Fibroblast of the aortic adventitia (primary cell): Measurements from ENCODE around the gene SRCAP. TPM values are rescaled to one million over a fixed set of nuclear protein-coding genes. Genes with fewer than 3 reads are reported as not detected.

Experiments
- DNase-seq: peaks from one replicate; pipeline ENCODE4 v3.0.0-alpha.2; 2010; ENCODE audit warnings: low read depth
- H3K4me3 ChIP-seq: 2 replicates; pipeline ENCODE4 v1.5.1; 2011; ENCODE audit warnings: low read depth, mild to moderate bottlenecking, control low read depth, low read length, moderate library complexity
- total RNA-seq: library from RNA; depleted of rRNA; stranded (reverse); fragments of >200 nt; gene quantifications from 2 replicates; pipeline ENCODE4 v1.2.3, GENCODE V29; 2012; ENCODE audit warnings: low replicate concordance
- TF ChIP-seq, protein P1 (sequence below): IDR thresholded peaks from 2 replicates; pipeline ENCODE4 v1.5.1; 2011; ENCODE audit warnings: mild to moderate bottlenecking, low read length, control low read depth, inconsistent platforms; ENCODE audit not compliant: insufficient read depth

The SRCAP gene
- total RNA-seq, 1 donor: 21.9 TPM

DNA sequence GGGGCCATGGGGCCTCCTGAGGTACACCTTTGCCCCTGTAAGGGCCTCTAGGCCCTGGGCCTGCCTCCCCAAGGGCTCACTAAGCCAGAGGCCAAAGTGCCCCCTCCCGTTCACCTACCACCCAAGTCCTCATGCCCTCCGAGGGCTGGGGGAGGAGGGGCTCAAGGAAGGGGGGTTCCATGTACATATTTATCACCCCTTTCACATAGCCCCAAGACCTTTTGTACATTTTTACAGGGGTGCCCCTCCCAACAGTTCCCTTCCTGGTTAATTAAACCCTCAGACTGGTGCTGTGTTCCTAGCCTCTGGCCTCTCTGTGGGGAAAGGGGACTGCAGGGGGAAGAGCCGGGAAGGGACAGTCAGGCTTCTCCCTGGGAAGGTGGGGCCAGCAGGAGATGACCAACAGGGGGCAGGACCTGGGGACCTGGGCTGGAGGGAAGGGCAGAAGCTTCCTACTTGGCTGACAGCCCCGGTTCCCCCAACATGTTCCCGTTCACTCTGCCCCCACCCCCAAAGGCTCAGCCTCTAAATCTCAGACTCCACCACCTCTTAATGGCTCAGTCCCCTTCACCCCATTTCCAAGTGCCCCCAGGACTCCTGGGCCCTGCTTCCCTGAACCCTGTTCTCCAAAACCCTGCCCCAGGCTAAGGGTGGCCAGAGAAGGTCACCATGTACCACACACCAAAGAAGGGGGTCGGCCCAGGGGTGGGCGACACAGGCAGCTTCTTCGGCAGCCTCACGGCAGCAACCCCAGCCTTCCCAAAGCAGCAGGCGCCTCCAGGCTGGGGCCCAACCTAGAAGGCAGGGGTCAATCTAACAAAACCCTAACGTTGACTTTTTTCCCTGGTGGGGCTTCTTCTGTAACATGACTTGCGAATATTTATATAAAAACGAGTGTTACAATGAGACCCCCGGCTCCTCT, 28.8 kb upstream of the SRCAP start:
- no peak for DNase-seq
- TF ChIP-seq, protein P1, sequence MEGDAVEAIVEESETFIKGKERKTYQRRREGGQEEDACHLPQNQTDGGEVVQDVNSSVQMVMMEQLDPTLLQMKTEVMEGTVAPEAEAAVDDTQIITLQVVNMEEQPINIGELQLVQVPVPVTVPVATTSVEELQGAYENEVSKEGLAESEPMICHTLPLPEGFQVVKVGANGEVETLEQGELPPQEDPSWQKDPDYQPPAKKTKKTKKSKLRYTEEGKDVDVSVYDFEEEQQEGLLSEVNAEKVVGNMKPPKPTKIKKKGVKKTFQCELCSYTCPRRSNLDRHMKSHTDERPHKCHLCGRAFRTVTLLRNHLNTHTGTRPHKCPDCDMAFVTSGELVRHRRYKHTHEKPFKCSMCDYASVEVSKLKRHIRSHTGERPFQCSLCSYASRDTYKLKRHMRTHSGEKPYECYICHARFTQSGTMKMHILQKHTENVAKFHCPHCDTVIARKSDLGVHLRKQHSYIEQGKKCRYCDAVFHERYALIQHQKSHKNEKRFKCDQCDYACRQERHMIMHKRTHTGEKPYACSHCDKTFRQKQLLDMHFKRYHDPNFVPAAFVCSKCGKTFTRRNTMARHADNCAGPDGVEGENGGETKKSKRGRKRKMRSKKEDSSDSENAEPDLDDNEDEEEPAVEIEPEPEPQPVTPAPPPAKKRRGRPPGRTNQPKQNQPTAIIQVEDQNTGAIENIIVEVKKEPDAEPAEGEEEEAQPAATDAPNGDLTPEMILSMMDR: no peak

GRCh38 chr16:30675143-30675542, 23.8 kb upstream of the SRCAP start:
- H3K4me3 ChIP-seq: no peak overlapping the region
- TF ChIP-seq, protein P1: no peak
- no peak for DNase-seq

More for the DNA sequence above, 28.8 kb upstream of the SRCAP start:
- H3K4me3 ChIP-seq: no peak overlapping the region

DNA sequence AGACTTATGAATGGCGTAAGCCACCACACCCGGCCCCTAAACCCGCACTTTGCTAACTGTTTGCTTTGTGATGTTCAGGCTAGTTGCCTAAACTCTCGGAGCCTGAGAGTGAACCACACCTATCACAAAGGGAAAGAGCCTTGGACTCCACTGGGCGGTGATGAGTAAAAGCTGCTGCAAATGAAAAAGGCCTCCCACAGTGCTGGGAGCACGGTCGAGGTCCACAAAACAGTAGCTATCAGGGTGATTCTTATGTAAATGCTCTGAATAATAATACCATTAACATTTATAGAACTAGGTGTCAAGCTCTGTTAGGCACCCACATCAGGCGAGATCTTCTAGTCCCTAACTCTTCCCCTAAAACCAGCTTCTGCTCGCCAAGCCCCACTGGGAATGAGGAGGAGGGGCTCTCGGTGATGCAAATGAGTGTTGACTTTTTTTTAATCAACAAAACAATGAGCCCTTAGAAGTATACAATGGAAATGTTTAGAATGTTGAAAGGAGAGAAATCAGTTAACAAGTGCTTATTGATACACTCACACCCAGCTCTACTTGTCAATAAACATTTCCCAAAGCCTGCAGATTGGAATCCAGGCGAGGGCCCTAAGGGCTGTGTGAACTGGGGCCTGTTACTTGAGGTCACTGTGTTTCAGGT, 20.9 kb upstream of the SRCAP start:
- DNase-seq: no peak
- TF ChIP-seq, protein P1: no peak
- H3K4me3 ChIP-seq: no peak overlapping the region

DNA sequence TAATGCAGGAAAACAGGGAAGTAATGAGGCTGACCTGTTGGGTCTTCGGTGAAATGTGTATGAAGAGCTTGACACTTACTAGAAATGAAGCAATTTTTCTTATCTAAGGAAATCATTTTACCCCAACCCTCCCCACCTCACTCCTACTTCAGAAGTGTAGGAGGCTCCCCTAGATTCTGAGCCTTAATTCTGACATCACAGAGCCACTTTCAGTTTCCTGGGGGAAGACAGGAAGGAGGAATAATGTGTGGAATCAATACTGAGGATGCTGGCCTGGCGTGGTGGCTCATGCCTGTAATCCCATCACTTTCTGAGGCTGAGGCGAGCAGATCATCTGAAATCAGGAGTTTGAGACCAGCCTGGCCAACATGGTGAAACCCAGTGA, 20.4 kb upstream of the SRCAP start:
- H3K4me3 ChIP-seq: no peak overlapping the region
- TF ChIP-seq, protein P1: no peak
- no peak for DNase-seq

DNA sequence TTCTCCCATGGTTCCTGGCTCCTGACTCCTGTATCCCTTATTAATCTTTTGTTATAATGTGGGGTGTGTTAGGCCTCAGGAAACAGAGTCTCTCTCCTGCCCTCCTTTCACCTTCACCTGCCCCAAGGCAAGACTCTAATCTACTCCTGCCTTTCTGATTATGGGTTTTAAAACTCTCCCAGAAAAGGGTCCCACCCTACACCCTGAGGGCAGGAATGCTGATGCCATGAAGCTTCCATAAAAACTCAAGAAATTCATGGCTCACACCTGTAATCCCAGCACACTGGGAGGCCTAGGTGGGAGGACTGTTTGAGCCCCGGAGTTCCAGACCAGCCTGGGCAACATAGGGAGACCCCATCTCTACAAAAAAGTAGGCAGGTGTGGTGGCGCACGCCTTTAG, 18.6 kb upstream of the SRCAP start:
- TF ChIP-seq, protein P1: no peak
- DNase-seq: no peak
- no peak overlapping the region for H3K4me3 ChIP-seq

- no peak overlapping the region for H3K4me3 ChIP-seq
- TF ChIP-seq, protein P1: no peak
- no peak for DNase-seq
Observed at GRCh38 chr16:30688701-30689100, 10.3 kb upstream of the SRCAP start.
